ENCODE results near the gene KAZN. TPM values are rescaled to one million over a fixed set of nuclear protein-coding genes. Genes with fewer than 3 reads are reported as not detected.
A peak's percentile ranks its signal among the peaks of the same experiment; 100 is the strongest.

KAZN gene
- polyA plus RNA-seq, 1 of the 3 experiments (the other 2 are of a cell fraction): 6.8 TPM

- 90% methylated on average over 9 of the region's 9 CpGs for WGBS (ENCODE audit: low lambda C conversion rate)
- POLR2A ChIA-PET: interaction anchor here (0.8 to 1.3 kb wide), 2 partner anchors 15 to 24 kb away, joined by 3 to 4 read pairs; no protein-coding TSS in a partner anchor
- no peaks in the 10 kb centered on the region for H4K20me1 ChIP-seq (ENCODE audit: insufficient read depth)
- H3K9ac ChIP-seq: no peak overlapping the region
- H3K4me3 ChIP-seq (ENCODE audit: low read depth in 2 of 2, low read length in 1 of 2): no peak overlapping the region
- CTCF ChIA-PET: interaction anchor here (0.8 to 9.8 kb wide), 10 partner anchors 8 to 148 kb away, joined by 3 to 132 read pairs (median 4); no protein-coding TSS in a partner anchor
- no peaks in the 10 kb centered on the region for H3K27me3 ChIP-seq (ENCODE audit: insufficient read depth)
- H3K79me2 ChIP-seq (ENCODE audit: insufficient read depth): peaks cover 31% of the 10 kb centered on the region
- TF ChIP-seq MAX (IDR thresholded peaks at IDR 0.05; ENCODE audit: low read depth) (no peak), FOXM1 (IDR thresholded peaks at IDR 0.05; ENCODE audit: low read depth) (no peak), SMC3 (IDR thresholded peaks at IDR 0.05; ENCODE audit: low read depth, low read length) (no peak), ZBTB33 (IDR thresholded peaks at IDR 0.05; ENCODE audit: borderline replicate concordance, low read depth) (no peak), YY1 (IDR thresholded peaks at IDR 0.05; ENCODE audit: low read depth) (no peak), GABPA (IDR thresholded peaks at IDR 0.05; ENCODE audit: low read depth) (no peak), FOXJ3 (CRISPR knock-in tag; IDR thresholded peaks at IDR 0.05) (no peak), GATA2 (CRISPR knock-in tag; IDR thresholded peaks at IDR 0.05) (no peak), RCOR1 (IDR thresholded peaks at IDR 0.05; ENCODE audit: low read length) (no peak), POLR2AphosphoS5 (IDR thresholded peaks at IDR 0.05; ENCODE audit: low read depth, low read length) (no peak), TEAD4 (IDR thresholded peaks at IDR 0.05; ENCODE audit: borderline replicate concordance, insufficient read depth) (no peak), EZH2phosphoT487 (IDR thresholded peaks at IDR 0.05; ENCODE audit: borderline replicate concordance, low read depth) (no peak), EP300 (IDR thresholded peaks at IDR 0.05; ENCODE audit: borderline replicate concordance in 1 of 2, low read depth in 1 of 2, low read length in 1 of 2) (no peak), SIN3A (IDR thresholded peaks at IDR 0.05; ENCODE audit: borderline replicate concordance, low read depth, low read length) (no peak), USF2 (IDR thresholded peaks at IDR 0.05; ENCODE audit: borderline replicate concordance, low read depth, low read length) (no peak), NFIC (IDR thresholded peaks at IDR 0.05; ENCODE audit: borderline replicate concordance) (no peak)
- no peaks in the 10 kb centered on the region for H3K9me3 ChIP-seq
- no peak for DNase-seq
- peaks cover 8% of the 10 kb centered on the region for H3F3A ChIP-seq (replicated peaks; ENCODE audit: insufficient read depth)
- no peak overlapping the region for H3K4me2 ChIP-seq
- H3K4me1 ChIP-seq (ENCODE audit: control insufficient read depth in 1 of 2, insufficient read depth in 2 of 2, low read depth in 1 of 2, low read length in 1 of 2): peaks cover 14 to 46% of the 10 kb centered on the region in 2 experiments; a peak in 3 of 4 replicates
- H2AFZ ChIP-seq (ENCODE audit: low read depth): no peak overlapping the region
- no peaks in the 10 kb centered on the region for H3K36me3 ChIP-seq (replicated peaks in 1 of 2; ENCODE audit: control insufficient read depth in 1 of 2, insufficient read depth in 2 of 2, low read length in 1 of 2)
- no peaks in the 10 kb centered on the region for H3K9me2 ChIP-seq
- H3K27ac ChIP-seq (ENCODE audit: low read depth in 2 of 2, low read length in 1 of 2): peak overlapping the region in 1 of 2 experiments; percentile 74; a peak in 2 of 4 replicates
Observed at GRCh38 chr1:15156807-15157380, 558.4 kb downstream of the KAZN start.
